Gastrocnemius medialis (tissue), 4 donors: ENCODE measurements around the gene FKRP. TPM values are rescaled to one million over a fixed set of nuclear protein-coding genes. Genes with fewer than 3 reads are reported as not detected.

Experiments used
- ATAC-seq, 2 donors: fragments of 150-250 bp; one replicate each; pipeline ENCODE4 v1.9.1; 2016
- DNase-seq, 2 donors: peaks; one replicate each; pipeline ENCODE4 v3.0.0-alpha.2; 2019
- H3K27ac ChIP-seq, 4 donors: fragments of 200-600 bp; sonication (generic); 1 replicate in 1 of 4; 2 replicates in 3 of 4; pipeline ENCODE4 v1.5.1; 2016 to 2018; ENCODE audit warnings: mild to moderate bottlenecking in 2 of 4, moderate library complexity in 1 of 4
- H3K27me3 ChIP-seq, 3 donors: fragments of 200-600 bp; sonication (generic) in 2 of 3; 1 replicate in 1 of 3; 2 replicates in 2 of 3; pipeline versions ENCODE4 v1.5.1 to v1.6.0; 2016 to 2019; ENCODE audit warnings: mild to moderate bottlenecking in 1 of 3, moderate library complexity in 1 of 3
- H3K36me3 ChIP-seq, 2 donors: fragments of 200-600 bp; sonication (generic) in 1 of 2; one replicate each; pipeline ENCODE4 v1.5.1; 2017 to 2018
- H3K4me1 ChIP-seq, 2 donors: fragments of 200-600 bp; sonication (generic) in 1 of 2; one replicate each; pipeline ENCODE4 v1.5.1; 2016 to 2017; ENCODE audit warnings: mild to moderate bottlenecking in 2 of 2
- H3K4me3 ChIP-seq, 4 donors: fragments of 200-600 bp; sonication (generic) in 3 of 4; 1 replicate in 1 of 4; 2 replicates in 3 of 4; pipeline ENCODE4 v1.5.1; 2016 to 2019; ENCODE audit warnings: mild to moderate bottlenecking in 2 of 4
- H3K9me3 ChIP-seq, 3 donors: fragments of 200-600 bp; sonication (generic) in 2 of 3; 1 replicate in 1 of 3; 2 replicates in 2 of 3; pipeline ENCODE4 v1.5.1; 2016 to 2019
- POLR2A ChIP-seq, 2 donors: fragments of 450-650 bp; IDR thresholded peaks; one replicate each; pipeline ENCODE4 v1.6.1; 2017; ENCODE audit warnings: antibody characterized with exemption in 2 of 2, mild to moderate bottlenecking in 2 of 2, moderate library complexity in 2 of 2
- in situ Hi-C, 4 donors: fragments of 200-750 bp; cut with MboI; loops; one replicate each; pipeline versions ENCODE4 v1.15.0 to v1.8.0; 2017; ENCODE audit warnings: low sequenced_read_pairs in 4 of 4
- intact Hi-C: fragments of 100-400 bp; cut with DNase I; formaldehyde crosslinking; loops from one replicate; pipeline ENCODE4 v1.15.1; 2023; ENCODE audit warnings: low total_unique reads
- total RNA-seq, 4 donors: library from RNA; depleted of rRNA; stranded (reverse); fragments of >200 nt; gene quantifications; one replicate each; pipeline versions ENCODE4 v1.1.0 to v1.2.3, GENCODE V29; 2016
- TF ChIP-seq, protein P1 (sequence below), 5 experiments: fragments of 450-650 bp in 3 of 5; fragments of 200-600 bp in 2 of 5; sonication (generic) in 2 of 5; IDR thresholded peaks in 4 of 5; conservative IDR thresholded peaks in 1 of 5; 1 replicate in 4 of 5; 2 replicates in 1 of 5; pipeline ENCODE4 v1.5.1; 2016 to 2019; ENCODE audit warnings: antibody characterized with exemption in 5 of 5, mild to moderate bottlenecking in 3 of 5, moderate library complexity in 3 of 5

The FKRP gene
- total RNA-seq, 4 donors from 2014 or later: 16.5 to 23.0 (median 18.9) TPM

GRCh38 chr19:46725036-46725820 is 20.6 kb upstream of the FKRP start:
- DNase-seq: no peak
- intact Hi-C loops (no loop called here), in situ Hi-C loops (no loop called here)
- Histone ChIP-seq H3K9me3 (no peaks in the 10 kb centered on the region), H3K4me3 (no peak overlapping the region), H3K27me3 (no peaks in the 10 kb centered on the region), H3K36me3 (peaks cover 0 to 87% of the 10 kb centered on the region in 2 donors), H3K4me1 (peaks cover 6 to 7% of the 10 kb centered on the region in 2 donors), H3K27ac (no peak overlapping the region)
- ATAC-seq: no peak
- TF ChIP-seq POLR2A (IDR thresholded peaks at IDR 0.05): no peak
- TF ChIP-seq, protein P1, sequence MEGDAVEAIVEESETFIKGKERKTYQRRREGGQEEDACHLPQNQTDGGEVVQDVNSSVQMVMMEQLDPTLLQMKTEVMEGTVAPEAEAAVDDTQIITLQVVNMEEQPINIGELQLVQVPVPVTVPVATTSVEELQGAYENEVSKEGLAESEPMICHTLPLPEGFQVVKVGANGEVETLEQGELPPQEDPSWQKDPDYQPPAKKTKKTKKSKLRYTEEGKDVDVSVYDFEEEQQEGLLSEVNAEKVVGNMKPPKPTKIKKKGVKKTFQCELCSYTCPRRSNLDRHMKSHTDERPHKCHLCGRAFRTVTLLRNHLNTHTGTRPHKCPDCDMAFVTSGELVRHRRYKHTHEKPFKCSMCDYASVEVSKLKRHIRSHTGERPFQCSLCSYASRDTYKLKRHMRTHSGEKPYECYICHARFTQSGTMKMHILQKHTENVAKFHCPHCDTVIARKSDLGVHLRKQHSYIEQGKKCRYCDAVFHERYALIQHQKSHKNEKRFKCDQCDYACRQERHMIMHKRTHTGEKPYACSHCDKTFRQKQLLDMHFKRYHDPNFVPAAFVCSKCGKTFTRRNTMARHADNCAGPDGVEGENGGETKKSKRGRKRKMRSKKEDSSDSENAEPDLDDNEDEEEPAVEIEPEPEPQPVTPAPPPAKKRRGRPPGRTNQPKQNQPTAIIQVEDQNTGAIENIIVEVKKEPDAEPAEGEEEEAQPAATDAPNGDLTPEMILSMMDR (IDR thresholded peaks at IDR 0.05 in 4 of 5, conservative IDR thresholded peaks at IDR 0.05 in 1 of 5): no peak

DNA sequence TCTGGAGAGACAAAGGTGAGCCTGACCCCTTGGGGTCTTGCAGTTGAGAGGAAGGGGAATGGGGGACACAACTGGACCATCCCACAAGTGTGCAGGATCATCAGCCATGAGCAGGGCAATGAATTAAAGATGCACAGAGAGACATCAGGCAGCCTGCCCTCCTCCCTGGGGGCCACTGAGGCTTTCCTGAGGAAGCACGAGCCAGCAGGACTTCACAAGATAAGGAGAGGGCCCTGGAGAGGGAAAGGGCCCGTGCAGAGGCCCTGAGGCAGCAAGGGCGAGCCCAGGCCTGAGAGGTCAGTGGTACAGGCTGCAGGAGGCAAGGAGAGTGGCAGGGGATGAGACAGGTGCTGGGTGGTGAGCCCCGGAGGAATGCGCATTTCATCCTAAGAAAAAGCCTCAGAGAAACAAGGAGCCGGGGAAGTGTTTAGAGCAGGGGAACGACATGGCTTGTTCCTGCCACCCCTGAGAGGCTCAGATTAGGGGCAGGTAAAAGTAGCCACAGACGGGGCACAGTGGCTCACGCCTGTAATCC is 19.9 kb upstream of the FKRP start:
- Histone ChIP-seq H3K4me3 (no peak overlapping the region), H3K9me3 (no peaks in the 10 kb centered on the region), H3K27ac (no peak overlapping the region), H3K36me3 (peaks cover 0 to 85% of the 10 kb centered on the region in 2 donors), H3K27me3 (no peaks in the 10 kb centered on the region), H3K4me1 (peaks cover 6 to 7% of the 10 kb centered on the region in 2 donors)
- TF ChIP-seq, protein P1 (IDR thresholded peaks at IDR 0.05 in 4 of 5, conservative IDR thresholded peaks at IDR 0.05 in 1 of 5): no peak
- TF ChIP-seq POLR2A (IDR thresholded peaks at IDR 0.05): no peak
- in situ Hi-C loops: no loop called here
- ATAC-seq (no peak), DNase-seq (no peak)
- intact Hi-C loops: no loop called here

DNA sequence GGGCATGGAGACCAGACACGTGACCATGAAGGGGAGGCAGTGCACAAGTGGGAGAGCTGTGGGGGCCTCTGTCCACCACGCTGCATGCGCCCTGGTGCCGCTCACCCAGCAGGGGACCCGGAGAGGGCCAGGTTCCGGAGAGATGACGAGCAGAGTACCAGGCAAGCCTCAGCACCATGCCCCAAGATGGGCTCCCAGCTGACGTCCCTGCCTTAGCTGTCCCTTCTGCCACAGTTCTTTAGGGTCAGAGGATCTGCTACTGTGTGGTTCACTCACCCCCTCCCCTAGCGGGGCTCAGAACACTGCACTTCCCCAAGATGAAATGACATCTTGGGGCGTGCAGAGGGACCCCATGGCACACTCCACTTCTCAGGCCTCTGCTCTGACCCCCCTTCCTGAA is 19.3 kb upstream of the FKRP start:
- Histone ChIP-seq H3K9me3 (no peaks in the 10 kb centered on the region), H3K4me1 (peaks cover 6 to 7% of the 10 kb centered on the region in 2 donors), H3K27me3 (no peaks in the 10 kb centered on the region), H3K36me3 (peaks cover 0 to 83% of the 10 kb centered on the region in 2 donors), H3K4me3 (no peak overlapping the region), H3K27ac (no peak overlapping the region)
- in situ Hi-C loops (no loop called here), intact Hi-C loops (no loop called here)
- no peak for ATAC-seq
- no peak for DNase-seq
- no peak for TF ChIP-seq POLR2A (IDR thresholded peaks at IDR 0.05)
- TF ChIP-seq, protein P1 (IDR thresholded peaks at IDR 0.05 in 4 of 5, conservative IDR thresholded peaks at IDR 0.05 in 1 of 5): no peak

- in situ Hi-C loops: no loop called here
- peaks cover 6 to 7% of the 10 kb centered on the region in 2 donors for H3K4me1 ChIP-seq
- ATAC-seq: no peak
These were observed 18.8 kb upstream of the FKRP start for GRCh38 chr19:46726971-46727501.

More at GRCh38 chr19:46726971-46727501, 18.8 kb upstream of the FKRP start:
- Histone ChIP-seq H3K27ac (peak overlapping the region in 3 of 4 donors; percentile 24 to 61 (median 60)), H3K4me3 (no peak overlapping the region), H3K9me3 (no peaks in the 10 kb centered on the region), H3K27me3 (no peaks in the 10 kb centered on the region), H3K36me3 (peaks cover 0 to 83% of the 10 kb centered on the region in 2 donors)
- intact Hi-C loops: no loop called here
- TF ChIP-seq POLR2A (IDR thresholded peaks at IDR 0.05): no peak
- TF ChIP-seq, protein P1 (IDR thresholded peaks at IDR 0.05 in 4 of 5, conservative IDR thresholded peaks at IDR 0.05 in 1 of 5): no peak
- no peak for DNase-seq
